Measurements from ENCODE around the gene L3MBTL4. TPM values are rescaled to one million over a fixed set of nuclear protein-coding genes. Genes with fewer than 3 reads are reported as not detected.
"Not testable (repeated sequence)": the region's sequence is repeated elsewhere in the genome, so short reads cannot be mapped to it uniquely, and the experiment has no call there.

The L3MBTL4 gene
- total RNA-seq, 4 donors from 2014 or later = 5.6 to 45.7 (median 12.0) TPM

- Histone ChIP-seq H3K4me1 (no peaks in the 10 kb centered on the region), H3K4me3 (no peak overlapping the region), H3K27me3 (no peaks in the 10 kb centered on the region), H3K36me3 (no peaks in the 10 kb centered on the region), H3K27ac (no peak overlapping the region), H3K9me3 (no peaks in the 10 kb centered on the region)
- no peak for TF ChIP-seq POLR2A (IDR thresholded peaks at IDR 0.05)
- no peak for TF ChIP-seq CTCF (IDR thresholded peaks at IDR 0.05)
- DNase-seq = no peak
- intact Hi-C loops (cut with DNase I; ENCODE audit: low total_unique reads) = no loop called here
Observed at GRCh38 chr18:6273423-6273822, 141.3 kb downstream of the L3MBTL4 start.

GRCh38 chr18:6272144-6272543 lies 142.6 kb downstream of the L3MBTL4 start:
- intact Hi-C loops (cut with DNase I; ENCODE audit: low total_unique reads); H3K4me1 ChIP-seq; H3K9me3 ChIP-seq; H3K27ac ChIP-seq; DNase-seq; H3K36me3 ChIP-seq; H3K4me3 ChIP-seq; H3K27me3 ChIP-seq: not testable (repeated sequence)

GRCh38 chr18:6271585-6271984 lies 143.1 kb downstream of the L3MBTL4 start:
- Histone ChIP-seq H3K36me3 (no peaks in the 10 kb centered on the region), H3K4me1 (no peaks in the 10 kb centered on the region), H3K27ac (no peak overlapping the region), H3K4me3 (no peak overlapping the region), H3K9me3 (no peaks in the 10 kb centered on the region), H3K27me3 (no peaks in the 10 kb centered on the region)
- no peak for DNase-seq
- intact Hi-C loops (cut with DNase I; ENCODE audit: low total_unique reads) = no loop called here
- no peak for TF ChIP-seq POLR2A (IDR thresholded peaks at IDR 0.05)
- TF ChIP-seq CTCF (IDR thresholded peaks at IDR 0.05) = no peak

- H3K4me1 ChIP-seq = no peaks in the 10 kb centered on the region
- H3K27me3 ChIP-seq = no peaks in the 10 kb centered on the region
- intact Hi-C loops (cut with DNase I; ENCODE audit: low total_unique reads) = no loop called here
- no peak for DNase-seq
- H3K4me3 ChIP-seq = no peak overlapping the region
- no peaks in the 10 kb centered on the region for H3K36me3 ChIP-seq
- H3K27ac ChIP-seq = no peak overlapping the region
- TF ChIP-seq CTCF (IDR thresholded peaks at IDR 0.05) = no peak
- no peak for TF ChIP-seq POLR2A (IDR thresholded peaks at IDR 0.05)
- no peaks in the 10 kb centered on the region for H3K9me3 ChIP-seq
Observed at GRCh38 chr18:6270771-6271216, 143.9 kb downstream of the L3MBTL4 start.

GRCh38 chr18:6269660-6270332 lies 144.9 kb downstream of the L3MBTL4 start:
- intact Hi-C loops (cut with DNase I; ENCODE audit: low total_unique reads) = no loop called here
- H3K27ac ChIP-seq = no peak overlapping the region
- TF ChIP-seq CTCF (IDR thresholded peaks at IDR 0.05) (no peak), POLR2A (IDR thresholded peaks at IDR 0.05) (no peak)
- no peak for DNase-seq
- H3K4me1 ChIP-seq = no peaks in the 10 kb centered on the region
- no peak overlapping the region for H3K4me3 ChIP-seq
- no peaks in the 10 kb centered on the region for H3K9me3 ChIP-seq
- no peaks in the 10 kb centered on the region for H3K27me3 ChIP-seq
- H3K36me3 ChIP-seq = no peaks in the 10 kb centered on the region

- no peak for TF ChIP-seq CTCF (IDR thresholded peaks at IDR 0.05)
- no peak for TF ChIP-seq POLR2A (IDR thresholded peaks at IDR 0.05)
- DNase-seq = no peak
- Histone ChIP-seq H3K4me3 (no peak overlapping the region), H3K9me3 (no peaks in the 10 kb centered on the region), H3K36me3 (no peaks in the 10 kb centered on the region), H3K4me1 (no peaks in the 10 kb centered on the region), H3K27ac (no peak overlapping the region), H3K27me3 (no peaks in the 10 kb centered on the region)
- intact Hi-C loops (cut with DNase I; ENCODE audit: low total_unique reads) = no loop called here
Observed at GRCh38 chr18:6266212-6266611, 148.5 kb downstream of the L3MBTL4 start.
